PFSK-1 (cell line): Measurements from ENCODE around the gene GDPD5.

Source experiments
- FOXP2 ChIP-seq: optimal IDR thresholded peaks from 2 replicates; pipeline ENCODE3; 2011; ENCODE audit warnings: borderline replicate concordance, control low read depth, inconsistent platforms; ENCODE audit not compliant: insufficient read depth; ENCODE audit errors: extremely low read length, extremely low read depth
- POLR2AphosphoS5 ChIP-seq: IDR thresholded peaks from 2 replicates; pipeline ENCODE4 v1.6.1; 2012; ENCODE audit warnings: low read depth, mild to moderate bottlenecking, control low read depth, low read length, moderate library complexity
- SIN3A ChIP-seq: IDR thresholded peaks from 2 replicates; pipeline ENCODE4 v1.6.1; 2012; ENCODE audit warnings: mild to moderate bottlenecking, low read length, moderate library complexity, borderline replicate concordance; ENCODE audit not compliant: insufficient read depth
- TAF1 ChIP-seq: IDR thresholded peaks from 2 replicates; pipeline ENCODE4 v1.6.1; 2012; ENCODE audit warnings: low read length, control low read depth, borderline replicate concordance; ENCODE audit not compliant: insufficient read depth
- TF ChIP-seq, protein P1 (sequence below), 2 experiments: IDR thresholded peaks; 2 replicates each; pipeline versions ENCODE4 v1.6.1 to v1.8.0; 2011 to 2012; ENCODE audit warnings: low read depth in 2 of 2, low read length in 2 of 2, control low read depth in 1 of 2, inconsistent platforms in 1 of 2, mild to moderate bottlenecking in 1 of 2, moderate library complexity in 1 of 2; ENCODE audit not compliant: insufficient read depth in 1 of 2

DNA sequence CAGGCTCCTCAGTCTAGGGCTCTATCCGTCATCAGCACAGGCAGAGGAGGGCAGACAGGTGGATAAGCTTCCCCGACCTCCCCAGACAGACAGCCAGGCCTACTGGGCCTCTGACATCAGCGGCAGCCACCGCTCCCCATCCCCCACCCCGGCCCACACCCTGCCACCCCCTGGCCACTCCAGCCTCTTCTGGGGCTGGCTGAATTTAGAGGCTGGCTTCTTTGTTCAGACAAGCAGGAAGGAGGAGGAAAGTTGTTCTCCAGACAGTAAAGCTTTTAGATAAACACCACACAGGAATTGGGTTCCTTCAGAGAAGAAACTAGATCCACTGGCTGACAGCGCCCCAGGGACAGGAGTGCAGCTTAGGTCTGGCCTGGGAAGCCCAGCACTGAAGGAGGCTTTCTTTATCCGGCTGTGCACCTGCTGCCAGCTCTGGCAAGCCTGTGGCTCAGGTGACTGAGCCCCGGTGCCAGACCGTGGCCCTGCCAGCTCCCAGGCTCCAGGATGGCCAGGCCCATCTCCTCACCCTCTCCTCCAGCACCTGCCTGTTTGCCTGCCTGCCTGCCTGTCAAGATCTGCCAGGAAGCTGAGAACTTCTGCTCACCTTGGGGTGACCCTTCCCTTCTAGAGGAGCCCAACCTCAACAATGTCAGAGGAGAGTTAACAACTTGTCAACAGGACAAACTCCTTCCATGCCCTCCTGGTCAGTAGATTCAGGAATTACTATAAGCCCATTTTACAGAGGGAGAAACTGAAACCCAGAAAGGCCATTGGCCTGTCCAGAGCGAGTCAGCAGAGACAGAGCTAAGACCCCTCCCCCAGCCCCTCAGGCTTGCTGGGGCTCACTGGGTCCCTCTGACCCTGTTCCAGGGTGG lies 48.8 kb downstream of the GDPD5 start:
- TF ChIP-seq, protein P1, sequence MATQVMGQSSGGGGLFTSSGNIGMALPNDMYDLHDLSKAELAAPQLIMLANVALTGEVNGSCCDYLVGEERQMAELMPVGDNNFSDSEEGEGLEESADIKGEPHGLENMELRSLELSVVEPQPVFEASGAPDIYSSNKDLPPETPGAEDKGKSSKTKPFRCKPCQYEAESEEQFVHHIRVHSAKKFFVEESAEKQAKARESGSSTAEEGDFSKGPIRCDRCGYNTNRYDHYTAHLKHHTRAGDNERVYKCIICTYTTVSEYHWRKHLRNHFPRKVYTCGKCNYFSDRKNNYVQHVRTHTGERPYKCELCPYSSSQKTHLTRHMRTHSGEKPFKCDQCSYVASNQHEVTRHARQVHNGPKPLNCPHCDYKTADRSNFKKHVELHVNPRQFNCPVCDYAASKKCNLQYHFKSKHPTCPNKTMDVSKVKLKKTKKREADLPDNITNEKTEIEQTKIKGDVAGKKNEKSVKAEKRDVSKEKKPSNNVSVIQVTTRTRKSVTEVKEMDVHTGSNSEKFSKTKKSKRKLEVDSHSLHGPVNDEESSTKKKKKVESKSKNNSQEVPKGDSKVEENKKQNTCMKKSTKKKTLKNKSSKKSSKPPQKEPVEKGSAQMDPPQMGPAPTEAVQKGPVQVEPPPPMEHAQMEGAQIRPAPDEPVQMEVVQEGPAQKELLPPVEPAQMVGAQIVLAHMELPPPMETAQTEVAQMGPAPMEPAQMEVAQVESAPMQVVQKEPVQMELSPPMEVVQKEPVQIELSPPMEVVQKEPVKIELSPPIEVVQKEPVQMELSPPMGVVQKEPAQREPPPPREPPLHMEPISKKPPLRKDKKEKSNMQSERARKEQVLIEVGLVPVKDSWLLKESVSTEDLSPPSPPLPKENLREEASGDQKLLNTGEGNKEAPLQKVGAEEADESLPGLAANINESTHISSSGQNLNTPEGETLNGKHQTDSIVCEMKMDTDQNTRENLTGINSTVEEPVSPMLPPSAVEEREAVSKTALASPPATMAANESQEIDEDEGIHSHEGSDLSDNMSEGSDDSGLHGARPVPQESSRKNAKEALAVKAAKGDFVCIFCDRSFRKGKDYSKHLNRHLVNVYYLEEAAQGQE (IDR thresholded peaks at IDR 0.05; ENCODE audit: insufficient read depth in 1 of 2, low read depth in 2 of 2, low read length in 2 of 2): no peak
- TF ChIP-seq POLR2AphosphoS5 (no peak), FOXP2 (no peak), TAF1 (no peak), SIN3A (no peak)
